K562 (cell line): ENCODE results near the gene CENPB. TPM values are rescaled to one million over a fixed set of nuclear protein-coding genes. Genes with fewer than 3 reads are reported as not detected.
A peak's percentile ranks its signal among the peaks of the same experiment; 100 is the strongest.

ENCODE experiments used
- CREBBP ChIP-seq: IDR thresholded peaks from one replicate; pipeline ENCODE4 v1.6.1; 2012; ENCODE audit warnings: low read depth, mild to moderate bottlenecking, control low read depth, inconsistent platforms, low read length
- L3MBTL2 ChIP-seq: fragments of 450-650 bp; IDR thresholded peaks from 2 replicates; pipeline ENCODE4 v1.6.1; 2016; ENCODE audit warnings: mild to moderate bottlenecking, moderate library complexity
- MYC ChIP-seq, 2 experiments: fragments of 250-450 bp in 1 of 2; sonication (Bioruptor Pico) in 1 of 2; IDR thresholded peaks; 2 replicates each; pipeline versions ENCODE4 v1.5.1 to v1.6.1; 2012 to 2021; ENCODE audit warnings: low read depth in 2 of 2, borderline replicate concordance in 1 of 2, improper control_type of control experiment in 1 of 2, low read length in 1 of 2, mild to moderate bottlenecking in 1 of 2, moderate library complexity in 1 of 2
- PTRF ChIP-seq: fragments of 450-650 bp; IDR thresholded peaks from 2 replicates; pipeline ENCODE4 v1.6.1; 2016; ENCODE audit warnings: mild to moderate bottlenecking, missing genetic modification characterization, missing compliant biosample characterization
- SMARCA4 ChIP-seq: fragments of 450-650 bp; IDR thresholded peaks from 2 replicates; pipeline ENCODE4 v1.6.1; 2016
- SRF ChIP-seq, 2 experiments: fragments of 250-450, 450-650 bp in 1 of 2; sonication (Bioruptor Pico) in 1 of 2; sonication (generic) in 1 of 2; formaldehyde crosslinking; IDR thresholded peaks; 2 replicates each; pipeline versions ENCODE4 v1.5.0 to v1.5.1; 2020 to 2022; ENCODE audit warnings: mild to moderate bottlenecking in 1 of 2, missing genetic modification reagents in 1 of 2
- TOE1 ChIP-seq, 2 experiments: fragments of 450-650 bp in 1 of 2; sonication (generic) in 1 of 2; formaldehyde crosslinking in 1 of 2; IDR thresholded peaks; 2 replicates each; pipeline versions ENCODE4 v1.7.1 to v1.8.0; 2016 to 2022; ENCODE audit warnings: borderline replicate concordance in 2 of 2, mild to moderate bottlenecking in 2 of 2, antibody characterized with exemption in 1 of 2, inconsistent platforms in 1 of 2, low read depth in 1 of 2, missing genetic modification reagents in 1 of 2, moderate library complexity in 1 of 2
- ZBTB7A ChIP-seq: IDR thresholded peaks from 2 replicates; pipeline ENCODE4 v1.6.1; 2011; ENCODE audit warnings: low read depth, mild to moderate bottlenecking, low read length, moderate library complexity, borderline replicate concordance; ENCODE audit not compliant: control insufficient read depth
- ZNF165 ChIP-seq: fragments of 250-450 bp; sonication (Bioruptor Pico); IDR thresholded peaks from 2 replicates; pipeline ENCODE4 v1.4.0; 2020; ENCODE audit warnings: borderline replicate concordance
- ZNF551 ChIP-seq: fragments of 250-450 bp; sonication (Bioruptor Pico); IDR thresholded peaks from 2 replicates; pipeline ENCODE4 v1.5.0; 2021; ENCODE audit warnings: mild to moderate bottlenecking, moderate library complexity
- ZNF75A ChIP-seq: fragments of 450-650 bp; formaldehyde crosslinking; IDR thresholded peaks from 2 replicates; pipeline ENCODE4 v1.4.0; 2020; ENCODE audit warnings: mild to moderate bottlenecking
- polyA plus RNA-seq, 8 experiments: library from polyadenylated mRNA; depleted of rRNA in 4 of 8; stranded (reverse) in 5 of 8; unstranded in 3 of 8; fragments of >200 nt; fragmentation: Nextera tagmentation in 2 of 8; fragmentation: Illumina TruSeq in 1 of 8; extraction: Ambion mirVana in 2 of 8; extraction: Trizol in 1 of 8; gene quantifications; 2 replicates each; pipeline versions ENCODE4 v1.2.1 to v1.2.3, GENCODE V29; 2011 to 2014; ENCODE audit warnings: inconsistent platforms in 1 of 8, missing spikeins in 1 of 8
- total RNA-seq, 7 experiments: library from RNA; depleted of rRNA in 6 of 7; stranded (reverse); fragments of >200 nt in 6 of 7; fragmentation: Illumina TruSeq in 2 of 7; extraction: Trizol in 2 of 7; gene quantifications; 2 replicates each; pipeline versions ENCODE4 v1.2.1 to v1.2.3, GENCODE V29; 2011 to 2021; ENCODE audit warnings: low replicate concordance in 1 of 7
- TF ChIP-seq, protein P1 (sequence below): sonication (generic); formaldehyde crosslinking; IDR thresholded peaks from 2 replicates; pipeline ENCODE4 v1.9.0; 2022; ENCODE audit warnings: mild to moderate bottlenecking, missing genetic modification reagents
- TF ChIP-seq, protein P2 (sequence below): fragments of 450-650 bp; IDR thresholded peaks from 2 replicates; pipeline ENCODE4 v1.6.1; 2017; ENCODE audit warnings: antibody characterized with exemption, mild to moderate bottlenecking
- TF ChIP-seq, protein P3 (sequence below): fragments of 250-450 bp; sonication (Bioruptor Pico); IDR thresholded peaks from 2 replicates; pipeline ENCODE4 v1.4.0; 2020; ENCODE audit warnings: mild to moderate bottlenecking, moderate library complexity, borderline replicate concordance
- TF ChIP-seq, protein P4 (sequence below): fragments of 450-650 bp; IDR thresholded peaks from 2 replicates; pipeline ENCODE4 v1.6.1; 2016; ENCODE audit warnings: low read depth, mild to moderate bottlenecking, moderate library complexity

Gene CENPB
- total and polyA plus RNA-seq, 9 of the 15 experiments (the other 6 are each of a cell fraction or from before 2014, with no cell fraction given), result 0.17 to 70.8 (median 24.9) TPM

DNA sequence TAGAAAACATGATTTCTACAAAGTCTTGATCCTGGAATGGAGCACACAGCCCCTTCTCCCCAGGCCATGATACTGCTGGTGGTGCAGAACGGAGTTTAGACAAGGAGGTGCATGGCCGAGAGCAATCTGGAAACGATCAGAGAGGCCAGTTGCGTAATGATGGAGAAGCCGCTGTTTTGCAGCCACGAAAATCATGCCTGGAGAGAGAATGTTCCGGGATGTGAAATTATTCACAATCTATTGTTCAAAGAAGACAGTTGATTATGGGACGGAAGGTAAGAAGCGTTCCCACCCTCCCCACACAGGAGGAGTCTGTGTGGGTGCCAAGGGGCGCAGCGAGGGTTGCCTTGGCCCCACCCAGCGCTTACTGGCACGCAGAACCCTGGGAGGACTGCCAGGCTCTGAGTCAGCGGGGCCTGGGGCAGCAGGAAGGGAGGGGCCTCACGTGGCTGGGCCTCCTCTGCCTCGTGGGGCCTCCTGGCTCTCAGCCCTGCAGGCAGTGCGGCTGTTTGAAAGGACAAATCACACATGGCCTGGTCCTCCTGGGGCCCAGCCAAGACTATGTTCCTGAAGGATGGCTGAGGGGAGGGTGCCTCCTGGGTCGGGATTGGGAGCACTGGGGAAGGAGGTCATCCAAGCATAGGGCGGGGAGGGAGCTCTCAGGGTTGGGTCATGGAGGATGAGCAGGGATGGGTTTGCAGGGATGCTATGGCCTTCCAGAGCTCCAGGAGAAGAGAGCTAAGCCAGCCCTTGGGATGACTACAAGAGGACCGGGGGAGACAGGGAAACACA, 25.1 kb upstream of the CENPB start (continued):
- TF ChIP-seq MYC (IDR thresholded peaks at IDR 0.05; ENCODE audit: low read depth, low read length), result peak; percentile 64; the same call in 1 of the 2 replicates
- no peak for TF ChIP-seq MYC (CRISPR knock-in tag; IDR thresholded peaks at IDR 0.05; ENCODE audit: borderline replicate concordance, low read depth)
- TF ChIP-seq PTRF (tag), result no peak
- no peak for TF ChIP-seq ZNF165 (CRISPR knock-in tag)
- TF ChIP-seq SRF (CRISPR knock-in tag; IDR thresholded peaks at IDR 0.05), result no peak
- TF ChIP-seq, protein P1, sequence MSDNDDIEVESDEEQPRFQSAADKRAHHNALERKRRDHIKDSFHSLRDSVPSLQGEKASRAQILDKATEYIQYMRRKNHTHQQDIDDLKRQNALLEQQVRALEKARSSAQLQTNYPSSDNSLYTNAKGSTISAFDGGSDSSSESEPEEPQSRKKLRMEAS (CRISPR knock-in tag), result peak; percentile 90
- TF ChIP-seq ZBTB7A, result no peak
- peak; percentile 84 for TF ChIP-seq L3MBTL2
- 0 out of 2 replicates have a peak, but pooled peaks have one; percentile 25 for TF ChIP-seq SMARCA4
- TF ChIP-seq, protein P2, sequence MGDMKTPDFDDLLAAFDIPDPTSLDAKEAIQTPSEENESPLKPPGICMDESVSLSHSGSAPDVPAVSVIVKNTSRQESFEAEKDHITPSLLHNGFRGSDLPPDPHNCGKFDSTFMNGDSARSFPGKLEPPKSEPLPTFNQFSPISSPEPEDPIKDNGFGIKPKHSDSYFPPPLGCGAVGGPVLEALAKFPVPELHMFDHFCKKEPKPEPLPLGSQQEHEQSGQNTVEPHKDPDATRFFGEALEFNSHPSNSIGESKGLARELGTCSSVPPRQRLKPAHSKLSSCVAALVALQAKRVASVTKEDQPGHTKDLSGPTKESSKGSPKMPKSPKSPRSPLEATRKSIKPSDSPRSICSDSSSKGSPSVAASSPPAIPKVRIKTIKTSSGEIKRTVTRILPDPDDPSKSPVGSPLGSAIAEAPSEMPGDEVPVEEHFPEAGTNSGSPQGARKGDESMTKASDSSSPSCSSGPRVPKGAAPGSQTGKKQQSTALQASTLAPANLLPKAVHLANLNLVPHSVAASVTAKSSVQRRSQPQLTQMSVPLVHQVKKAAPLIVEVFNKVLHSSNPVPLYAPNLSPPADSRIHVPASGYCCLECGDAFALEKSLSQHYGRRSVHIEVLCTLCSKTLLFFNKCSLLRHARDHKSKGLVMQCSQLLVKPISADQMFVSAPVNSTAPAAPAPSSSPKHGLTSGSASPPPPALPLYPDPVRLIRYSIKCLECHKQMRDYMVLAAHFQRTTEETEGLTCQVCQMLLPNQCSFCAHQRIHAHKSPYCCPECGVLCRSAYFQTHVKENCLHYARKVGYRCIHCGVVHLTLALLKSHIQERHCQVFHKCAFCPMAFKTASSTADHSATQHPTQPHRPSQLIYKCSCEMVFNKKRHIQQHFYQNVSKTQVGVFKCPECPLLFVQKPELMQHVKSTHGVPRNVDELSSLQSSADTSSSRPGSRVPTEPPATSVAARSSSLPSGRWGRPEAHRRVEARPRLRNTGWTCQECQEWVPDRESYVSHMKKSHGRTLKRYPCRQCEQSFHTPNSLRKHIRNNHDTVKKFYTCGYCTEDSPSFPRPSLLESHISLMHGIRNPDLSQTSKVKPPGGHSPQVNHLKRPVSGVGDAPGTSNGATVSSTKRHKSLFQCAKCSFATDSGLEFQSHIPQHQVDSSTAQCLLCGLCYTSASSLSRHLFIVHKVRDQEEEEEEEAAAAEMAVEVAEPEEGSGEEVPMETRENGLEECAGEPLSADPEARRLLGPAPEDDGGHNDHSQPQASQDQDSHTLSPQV, result peak; percentile 63
- TF ChIP-seq, protein P3, sequence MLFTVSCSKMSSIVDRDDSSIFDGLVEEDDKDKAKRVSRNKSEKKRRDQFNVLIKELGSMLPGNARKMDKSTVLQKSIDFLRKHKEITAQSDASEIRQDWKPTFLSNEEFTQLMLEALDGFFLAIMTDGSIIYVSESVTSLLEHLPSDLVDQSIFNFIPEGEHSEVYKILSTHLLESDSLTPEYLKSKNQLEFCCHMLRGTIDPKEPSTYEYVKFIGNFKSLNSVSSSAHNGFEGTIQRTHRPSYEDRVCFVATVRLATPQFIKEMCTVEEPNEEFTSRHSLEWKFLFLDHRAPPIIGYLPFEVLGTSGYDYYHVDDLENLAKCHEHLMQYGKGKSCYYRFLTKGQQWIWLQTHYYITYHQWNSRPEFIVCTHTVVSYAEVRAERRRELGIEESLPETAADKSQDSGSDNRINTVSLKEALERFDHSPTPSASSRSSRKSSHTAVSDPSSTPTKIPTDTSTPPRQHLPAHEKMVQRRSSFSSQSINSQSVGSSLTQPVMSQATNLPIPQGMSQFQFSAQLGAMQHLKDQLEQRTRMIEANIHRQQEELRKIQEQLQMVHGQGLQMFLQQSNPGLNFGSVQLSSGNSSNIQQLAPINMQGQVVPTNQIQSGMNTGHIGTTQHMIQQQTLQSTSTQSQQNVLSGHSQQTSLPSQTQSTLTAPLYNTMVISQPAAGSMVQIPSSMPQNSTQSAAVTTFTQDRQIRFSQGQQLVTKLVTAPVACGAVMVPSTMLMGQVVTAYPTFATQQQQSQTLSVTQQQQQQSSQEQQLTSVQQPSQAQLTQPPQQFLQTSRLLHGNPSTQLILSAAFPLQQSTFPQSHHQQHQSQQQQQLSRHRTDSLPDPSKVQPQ (CRISPR knock-in tag), result peak; percentile 90; the same call in 1 of the 2 replicates
- no peak for TF ChIP-seq ZNF551 (CRISPR knock-in tag)
- TF ChIP-seq ZNF75A (CRISPR knock-in tag), result no peak
- no peak for TF ChIP-seq CREBBP
- 0 out of 2 replicates have a peak, but pooled peaks have one; percentile 28 for TF ChIP-seq TOE1 (IDR thresholded peaks at IDR 0.05; ENCODE audit: borderline replicate concordance)
- no peak for TF ChIP-seq TOE1 (CRISPR knock-in tag; IDR thresholded peaks at IDR 0.05; ENCODE audit: borderline replicate concordance, low read depth)
- TF ChIP-seq, protein P4, sequence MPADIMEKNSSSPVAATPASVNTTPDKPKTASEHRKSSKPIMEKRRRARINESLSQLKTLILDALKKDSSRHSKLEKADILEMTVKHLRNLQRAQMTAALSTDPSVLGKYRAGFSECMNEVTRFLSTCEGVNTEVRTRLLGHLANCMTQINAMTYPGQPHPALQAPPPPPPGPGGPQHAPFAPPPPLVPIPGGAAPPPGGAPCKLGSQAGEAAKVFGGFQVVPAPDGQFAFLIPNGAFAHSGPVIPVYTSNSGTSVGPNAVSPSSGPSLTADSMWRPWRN, result no peak
